Measurements from ENCODE around the gene LYPD6B.

LYPD6B gene

GRCh38 chr2:149002378-149002890 is 36.1 kb upstream of the LYPD6B start:
- Histone ChIP-seq H3K9me3 (no peaks in the 10 kb centered on the region), H3K27me3 (no peaks in the 10 kb centered on the region), H3K4me1 (no peaks in the 10 kb centered on the region), H3K4me3 (ENCODE audit: low read depth, low read length) (no peak overlapping the region), H3K36me3 (no peaks in the 10 kb centered on the region)
- no peak for DNase-seq
- no peak for TF ChIP-seq CTCF (IDR thresholded peaks at IDR 0.05; ENCODE audit: low read depth, low read length)

- H3K36me3 ChIP-seq = no peaks in the 10 kb centered on the region
- H3K9me3 ChIP-seq = no peaks in the 10 kb centered on the region
- no peak for TF ChIP-seq CTCF (IDR thresholded peaks at IDR 0.05; ENCODE audit: low read depth, low read length)
- DNase-seq = no peak
- H3K4me1 ChIP-seq = no peaks in the 10 kb centered on the region
- H3K27me3 ChIP-seq = no peaks in the 10 kb centered on the region
- H3K4me3 ChIP-seq (ENCODE audit: low read depth, low read length) = no peak overlapping the region
Measured at GRCh38 chr2:149002891-149003740, 35.4 kb upstream of the LYPD6B start.

GRCh38 chr2:149004836-149005235 is 33.7 kb upstream of the LYPD6B start:
- Histone ChIP-seq H3K9me3 (no peaks in the 10 kb centered on the region), H3K27me3 (no peaks in the 10 kb centered on the region), H3K4me1 (no peaks in the 10 kb centered on the region), H3K36me3 (no peaks in the 10 kb centered on the region), H3K4me3 (ENCODE audit: low read depth, low read length) (no peak overlapping the region)
- DNase-seq = no peak
- no peak for TF ChIP-seq CTCF (IDR thresholded peaks at IDR 0.05; ENCODE audit: low read depth, low read length)

- TF ChIP-seq CTCF (IDR thresholded peaks at IDR 0.05; ENCODE audit: low read depth, low read length) = no peak
- Histone ChIP-seq H3K4me1 (no peaks in the 10 kb centered on the region), H3K9me3 (no peaks in the 10 kb centered on the region), H3K27me3 (no peaks in the 10 kb centered on the region), H3K36me3 (no peaks in the 10 kb centered on the region; the same call in 1 of the 2 replicates), H3K4me3 (ENCODE audit: low read depth, low read length) (no peak overlapping the region)
- no peak for DNase-seq
Measured at GRCh38 chr2:149005471-149006077, 32.9 kb upstream of the LYPD6B start.

GRCh38 chr2:149006883-149007543 is 31.5 kb upstream of the LYPD6B start:
- DNase-seq = no peak
- TF ChIP-seq CTCF (IDR thresholded peaks at IDR 0.05; ENCODE audit: low read depth, low read length) = no peak

More at GRCh38 chr2:149006883-149007543, 31.5 kb upstream of the LYPD6B start:
- H3K36me3 ChIP-seq = no peaks in the 10 kb centered on the region; the same call in 1 of the 2 replicates
- no peaks in the 10 kb centered on the region for H3K4me1 ChIP-seq
- no peak overlapping the region for H3K4me3 ChIP-seq (ENCODE audit: low read depth, low read length)
- H3K9me3 ChIP-seq = no peaks in the 10 kb centered on the region
- H3K27me3 ChIP-seq = no peaks in the 10 kb centered on the region

All from BE2C (cell line).